ENCODE measurements around the gene COQ8B. TPM values are rescaled to one million over a fixed set of nuclear protein-coding genes. Genes with fewer than 3 reads are reported as not detected.

The COQ8B gene
- polyA plus RNA-seq, 1 donor (not counting 4 experiments of a cell fraction or from before 2014, with no cell fraction given): 11.0 TPM

DNA sequence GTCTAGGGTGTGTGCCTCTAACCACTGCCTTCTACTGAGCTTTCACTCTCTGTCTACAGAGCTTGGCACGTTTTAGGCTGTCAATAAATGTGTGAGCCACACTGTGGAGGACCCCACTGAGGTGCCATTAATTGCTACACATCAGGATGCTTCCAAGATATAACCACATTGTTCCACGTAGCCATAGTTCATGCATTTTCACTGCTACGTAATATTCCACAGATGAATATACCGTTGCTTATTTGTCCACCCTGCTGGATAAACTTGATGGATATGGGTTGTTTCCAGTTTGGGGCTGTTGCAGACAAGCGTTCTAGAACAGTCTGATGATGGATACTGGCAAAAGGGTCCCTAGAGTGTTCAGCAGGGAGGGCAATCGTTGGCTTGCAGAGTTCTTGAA, 14.9 kb downstream of the COQ8B start:
- no peak for TF ChIP-seq EZH2 (IDR thresholded peaks at IDR 0.05; ENCODE audit: low read length)
- TF ChIP-seq, protein P1, sequence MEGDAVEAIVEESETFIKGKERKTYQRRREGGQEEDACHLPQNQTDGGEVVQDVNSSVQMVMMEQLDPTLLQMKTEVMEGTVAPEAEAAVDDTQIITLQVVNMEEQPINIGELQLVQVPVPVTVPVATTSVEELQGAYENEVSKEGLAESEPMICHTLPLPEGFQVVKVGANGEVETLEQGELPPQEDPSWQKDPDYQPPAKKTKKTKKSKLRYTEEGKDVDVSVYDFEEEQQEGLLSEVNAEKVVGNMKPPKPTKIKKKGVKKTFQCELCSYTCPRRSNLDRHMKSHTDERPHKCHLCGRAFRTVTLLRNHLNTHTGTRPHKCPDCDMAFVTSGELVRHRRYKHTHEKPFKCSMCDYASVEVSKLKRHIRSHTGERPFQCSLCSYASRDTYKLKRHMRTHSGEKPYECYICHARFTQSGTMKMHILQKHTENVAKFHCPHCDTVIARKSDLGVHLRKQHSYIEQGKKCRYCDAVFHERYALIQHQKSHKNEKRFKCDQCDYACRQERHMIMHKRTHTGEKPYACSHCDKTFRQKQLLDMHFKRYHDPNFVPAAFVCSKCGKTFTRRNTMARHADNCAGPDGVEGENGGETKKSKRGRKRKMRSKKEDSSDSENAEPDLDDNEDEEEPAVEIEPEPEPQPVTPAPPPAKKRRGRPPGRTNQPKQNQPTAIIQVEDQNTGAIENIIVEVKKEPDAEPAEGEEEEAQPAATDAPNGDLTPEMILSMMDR (optimal IDR thresholded peaks at IDR 0.05 in 1 of 3, IDR thresholded peaks at IDR 0.05 in 1 of 3, conservative IDR thresholded peaks at IDR 0.05 in 1 of 3; ENCODE audit: extremely low read depth in 1 of 3, insufficient read depth in 2 of 3, low read length in 3 of 3): no peak
- no peak for FAIRE-seq
- Histone ChIP-seq H3K27me3 (ENCODE audit: control insufficient read depth, extremely low read depth, insufficient read depth, low read length) (no peaks in the 10 kb centered on the region), H3K79me2 (ENCODE audit: control insufficient read depth, insufficient read depth, low read length) (no peaks in the 10 kb centered on the region), H3K4me3 (ENCODE audit: control insufficient read depth in 2 of 3, extremely low read depth in 1 of 3, insufficient read depth in 2 of 3, low read depth in 1 of 3, low read length in 3 of 3) (no peak overlapping the region), H3K36me3 (ENCODE audit: control insufficient read depth in 2 of 2, extremely low read depth in 1 of 2, insufficient read depth in 2 of 2, low read length in 2 of 2) (peaks cover 21 to 35% of the 10 kb centered on the region in 2 experiments), H3K9ac (ENCODE audit: control insufficient read depth, extremely low read depth, insufficient read depth, low read length) (no peak overlapping the region), H3K9me3 (ENCODE audit: control insufficient read depth, low read depth, low read length) (no peaks in the 10 kb centered on the region), H3K4me2 (ENCODE audit: control insufficient read depth, extremely low read depth, insufficient read depth, low read depth, low read length) (no peak overlapping the region), H4K20me1 (ENCODE audit: control insufficient read depth, extremely low read depth, insufficient read depth, low read length) (no peaks in the 10 kb centered on the region), H3K9me1 (ENCODE audit: control insufficient read depth, extremely low read depth, insufficient read depth, low read length) (no peaks in the 10 kb centered on the region), H2AFZ (ENCODE audit: control insufficient read depth, low read length) (no peak overlapping the region), H3K27ac (ENCODE audit: control insufficient read depth, insufficient read depth, low read length) (no peak overlapping the region), H3K4me1 (ENCODE audit: control insufficient read depth, extremely low read depth, insufficient read depth, low read length) (no peaks in the 10 kb centered on the region)
- DNase-seq (ENCODE audit: low read depth, low spot score): no peak
- dilution Hi-C loops (cut with MboI; ENCODE audit: extremely low pct_ligation_motif_present, low sequenced_read_pairs): no loop called here

DNA sequence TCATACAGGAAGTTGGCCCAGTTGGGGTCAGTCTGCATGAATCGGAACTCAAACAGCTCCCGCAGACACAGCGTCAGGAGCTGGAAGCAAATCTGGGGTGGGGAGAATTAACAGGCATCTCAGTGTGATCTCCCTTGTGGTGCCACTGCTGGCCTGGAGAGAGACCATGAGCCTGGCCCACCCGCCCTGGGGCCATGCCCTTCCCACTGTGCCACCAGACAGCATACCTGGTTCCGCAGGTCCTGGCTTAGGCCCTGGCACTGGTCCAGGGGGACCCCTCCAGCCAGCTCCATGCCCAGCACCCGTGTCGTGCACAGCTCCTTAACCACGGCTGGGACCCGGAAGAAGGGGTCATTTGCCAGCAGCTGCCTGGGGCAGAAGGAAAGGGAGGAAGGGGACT, 16.6 kb downstream of the COQ8B start:
- no peaks in the 10 kb centered on the region for H3K27me3 ChIP-seq (ENCODE audit: control insufficient read depth, extremely low read depth, insufficient read depth, low read length)
- H3K9ac ChIP-seq (ENCODE audit: control insufficient read depth, extremely low read depth, insufficient read depth, low read length): no peak overlapping the region
- no peak for FAIRE-seq

More for the DNA sequence above, 16.6 kb downstream of the COQ8B start:
- Histone ChIP-seq H3K27ac (ENCODE audit: control insufficient read depth, insufficient read depth, low read length) (no peak overlapping the region), H3K4me2 (ENCODE audit: control insufficient read depth, extremely low read depth, insufficient read depth, low read depth, low read length) (no peak overlapping the region), H2AFZ (ENCODE audit: control insufficient read depth, low read length) (no peak overlapping the region), H4K20me1 (ENCODE audit: control insufficient read depth, extremely low read depth, insufficient read depth, low read length) (no peaks in the 10 kb centered on the region), H3K9me1 (ENCODE audit: control insufficient read depth, extremely low read depth, insufficient read depth, low read length) (no peaks in the 10 kb centered on the region), H3K4me1 (ENCODE audit: control insufficient read depth, extremely low read depth, insufficient read depth, low read length) (no peaks in the 10 kb centered on the region), H3K4me3 (ENCODE audit: control insufficient read depth in 2 of 3, extremely low read depth in 1 of 3, insufficient read depth in 2 of 3, low read depth in 1 of 3, low read length in 3 of 3) (no peak overlapping the region), H3K36me3 (ENCODE audit: control insufficient read depth in 2 of 2, extremely low read depth in 1 of 2, insufficient read depth in 2 of 2, low read length in 2 of 2) (peaks cover 15 to 20% of the 10 kb centered on the region in 2 experiments), H3K79me2 (ENCODE audit: control insufficient read depth, insufficient read depth, low read length) (no peaks in the 10 kb centered on the region), H3K9me3 (ENCODE audit: control insufficient read depth, low read depth, low read length) (no peaks in the 10 kb centered on the region)
- DNase-seq (ENCODE audit: low read depth, low spot score): no peak
- dilution Hi-C loops (cut with MboI; ENCODE audit: extremely low pct_ligation_motif_present, low sequenced_read_pairs): no loop called here
- no peak for TF ChIP-seq EZH2 (IDR thresholded peaks at IDR 0.05; ENCODE audit: low read length)
- TF ChIP-seq, protein P1 (optimal IDR thresholded peaks at IDR 0.05 in 1 of 3, IDR thresholded peaks at IDR 0.05 in 1 of 3, conservative IDR thresholded peaks at IDR 0.05 in 1 of 3; ENCODE audit: extremely low read depth in 1 of 3, insufficient read depth in 2 of 3, low read length in 3 of 3): no peak

Data from keratinocyte (primary cell).